Transverse colon (tissue), 4 donors: ENCODE measurements around the gene MORC4.

ENCODE experiments used
- POLR2A ChIP-seq: fragments of 450-650 bp; IDR thresholded peaks from one replicate; pipeline ENCODE4 v1.6.1; 2016; ENCODE audit warnings: antibody characterized with exemption, mild to moderate bottlenecking, moderate library complexity
- POLR2AphosphoS5 ChIP-seq, 3 donors: sonication (generic); formaldehyde crosslinking; IDR thresholded peaks; one replicate each; pipeline ENCODE4 v1.6.1; 2016; ENCODE audit warnings: antibody characterized with exemption in 3 of 3
- TF ChIP-seq, protein P1 (sequence below), 5 experiments: fragments of 200-600 bp in 3 of 5; fragments of 450-650 bp in 2 of 5; sonication (generic) in 3 of 5; IDR thresholded peaks; 1 replicate in 2 of 5; 2 replicates in 3 of 5; pipeline ENCODE4 v1.5.1; 2016 to 2017; ENCODE audit warnings: antibody characterized with exemption in 5 of 5, inconsistent platforms in 3 of 5, mild to moderate bottlenecking in 2 of 5, moderate library complexity in 1 of 5

DNA sequence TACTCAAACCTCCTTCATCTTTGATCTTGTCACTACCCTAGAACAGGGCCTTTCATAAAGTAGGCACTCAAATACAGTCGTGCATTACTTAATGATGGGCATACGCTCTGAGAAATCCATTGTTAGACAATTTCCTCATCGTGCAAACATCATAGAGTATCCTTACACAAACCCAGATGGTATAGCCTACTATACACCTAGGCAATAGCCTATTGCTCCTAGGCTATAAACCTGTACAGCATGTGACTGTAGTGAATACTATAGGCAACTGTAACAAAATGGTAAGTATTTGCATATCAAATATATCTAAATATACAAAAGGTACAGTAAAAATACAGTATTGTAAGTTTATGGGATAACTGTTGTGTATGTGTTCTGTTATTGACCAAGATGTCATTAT, 47.9 kb downstream of the MORC4 start:
- TF ChIP-seq, protein P1, sequence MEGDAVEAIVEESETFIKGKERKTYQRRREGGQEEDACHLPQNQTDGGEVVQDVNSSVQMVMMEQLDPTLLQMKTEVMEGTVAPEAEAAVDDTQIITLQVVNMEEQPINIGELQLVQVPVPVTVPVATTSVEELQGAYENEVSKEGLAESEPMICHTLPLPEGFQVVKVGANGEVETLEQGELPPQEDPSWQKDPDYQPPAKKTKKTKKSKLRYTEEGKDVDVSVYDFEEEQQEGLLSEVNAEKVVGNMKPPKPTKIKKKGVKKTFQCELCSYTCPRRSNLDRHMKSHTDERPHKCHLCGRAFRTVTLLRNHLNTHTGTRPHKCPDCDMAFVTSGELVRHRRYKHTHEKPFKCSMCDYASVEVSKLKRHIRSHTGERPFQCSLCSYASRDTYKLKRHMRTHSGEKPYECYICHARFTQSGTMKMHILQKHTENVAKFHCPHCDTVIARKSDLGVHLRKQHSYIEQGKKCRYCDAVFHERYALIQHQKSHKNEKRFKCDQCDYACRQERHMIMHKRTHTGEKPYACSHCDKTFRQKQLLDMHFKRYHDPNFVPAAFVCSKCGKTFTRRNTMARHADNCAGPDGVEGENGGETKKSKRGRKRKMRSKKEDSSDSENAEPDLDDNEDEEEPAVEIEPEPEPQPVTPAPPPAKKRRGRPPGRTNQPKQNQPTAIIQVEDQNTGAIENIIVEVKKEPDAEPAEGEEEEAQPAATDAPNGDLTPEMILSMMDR (IDR thresholded peaks at IDR 0.05) = no peak
- no peak for TF ChIP-seq POLR2A
- TF ChIP-seq POLR2AphosphoS5 (IDR thresholded peaks at IDR 0.05) = no peak
